ENCODE results near the gene FAM53C.

Gene FAM53C

GRCh38 chr5:138351056-138351455 is 13.0 kb downstream of the FAM53C start:
- peaks cover 37% of the 10 kb centered on the region for H3K36me3 ChIP-seq (ENCODE audit: insufficient read depth, low read length)
- H2AFZ ChIP-seq (ENCODE audit: low read depth, low read length), result no peak overlapping the region
- H3K27ac ChIP-seq (ENCODE audit: low read length), result no peak overlapping the region
- peaks cover 19% of the 10 kb centered on the region; the same call in 1 of the 2 replicates for H4K20me1 ChIP-seq (ENCODE audit: insufficient read depth, low read length)
- ATAC-seq (ENCODE audit: insufficient read depth, low read depth) (no peak), DNase-seq (no peak)
- no peak overlapping the region for H3K4me2 ChIP-seq (ENCODE audit: insufficient read depth, low read length)
- H3K9me3 ChIP-seq (ENCODE audit: insufficient read depth, low read length, severe bottlenecking), result peaks cover 4% of the 10 kb centered on the region
- no peak overlapping the region for H3K9ac ChIP-seq (ENCODE audit: low read depth, low read length)
- TF ChIP-seq, protein P1, sequence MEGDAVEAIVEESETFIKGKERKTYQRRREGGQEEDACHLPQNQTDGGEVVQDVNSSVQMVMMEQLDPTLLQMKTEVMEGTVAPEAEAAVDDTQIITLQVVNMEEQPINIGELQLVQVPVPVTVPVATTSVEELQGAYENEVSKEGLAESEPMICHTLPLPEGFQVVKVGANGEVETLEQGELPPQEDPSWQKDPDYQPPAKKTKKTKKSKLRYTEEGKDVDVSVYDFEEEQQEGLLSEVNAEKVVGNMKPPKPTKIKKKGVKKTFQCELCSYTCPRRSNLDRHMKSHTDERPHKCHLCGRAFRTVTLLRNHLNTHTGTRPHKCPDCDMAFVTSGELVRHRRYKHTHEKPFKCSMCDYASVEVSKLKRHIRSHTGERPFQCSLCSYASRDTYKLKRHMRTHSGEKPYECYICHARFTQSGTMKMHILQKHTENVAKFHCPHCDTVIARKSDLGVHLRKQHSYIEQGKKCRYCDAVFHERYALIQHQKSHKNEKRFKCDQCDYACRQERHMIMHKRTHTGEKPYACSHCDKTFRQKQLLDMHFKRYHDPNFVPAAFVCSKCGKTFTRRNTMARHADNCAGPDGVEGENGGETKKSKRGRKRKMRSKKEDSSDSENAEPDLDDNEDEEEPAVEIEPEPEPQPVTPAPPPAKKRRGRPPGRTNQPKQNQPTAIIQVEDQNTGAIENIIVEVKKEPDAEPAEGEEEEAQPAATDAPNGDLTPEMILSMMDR (IDR thresholded peaks at IDR 0.05; ENCODE audit: borderline replicate concordance, extremely low read depth, low read length, poor library complexity, severe bottlenecking), result no peak
- no peak for TF ChIP-seq EZH2 (IDR thresholded peaks at IDR 0.05; ENCODE audit: borderline replicate concordance, low read depth, low read length, severe bottlenecking)
- H3K27me3 ChIP-seq (ENCODE audit: insufficient read depth, low read length, poor library complexity), result no peaks in the 10 kb centered on the region
- peaks cover 17% of the 10 kb centered on the region for H3K4me1 ChIP-seq (ENCODE audit: insufficient read depth, low read length)
- H3K4me3 ChIP-seq (ENCODE audit: low read depth in 1 of 2, low read length in 2 of 2), result no peak overlapping the region
- peaks cover 35% of the 10 kb centered on the region for H3K79me2 ChIP-seq (ENCODE audit: insufficient read depth, low read length)

- H3K4me2 ChIP-seq (ENCODE audit: insufficient read depth, low read length), result no peak overlapping the region
- no peak overlapping the region for H2AFZ ChIP-seq (ENCODE audit: low read depth, low read length)
- no peaks in the 10 kb centered on the region for H3K27me3 ChIP-seq (ENCODE audit: insufficient read depth, low read length, poor library complexity)
- DNase-seq (no peak), ATAC-seq (ENCODE audit: insufficient read depth, low read depth) (no peak)
- no peak overlapping the region for H3K27ac ChIP-seq (ENCODE audit: low read length)
- peaks cover 40% of the 10 kb centered on the region for H3K79me2 ChIP-seq (ENCODE audit: insufficient read depth, low read length)
- H3K36me3 ChIP-seq (ENCODE audit: insufficient read depth, low read length), result peaks cover 34% of the 10 kb centered on the region
- peaks cover 17% of the 10 kb centered on the region for H3K4me1 ChIP-seq (ENCODE audit: insufficient read depth, low read length)
- no peak overlapping the region for H3K9ac ChIP-seq (ENCODE audit: low read depth, low read length)
- H3K9me3 ChIP-seq (ENCODE audit: insufficient read depth, low read length, severe bottlenecking), result peaks cover 4% of the 10 kb centered on the region
- H3K4me3 ChIP-seq (ENCODE audit: low read depth in 1 of 2, low read length in 2 of 2), result no peak overlapping the region
- TF ChIP-seq, protein P1 (IDR thresholded peaks at IDR 0.05; ENCODE audit: borderline replicate concordance, extremely low read depth, low read length, poor library complexity, severe bottlenecking), result no peak
- no peak for TF ChIP-seq EZH2 (IDR thresholded peaks at IDR 0.05; ENCODE audit: borderline replicate concordance, low read depth, low read length, severe bottlenecking)
- H4K20me1 ChIP-seq (ENCODE audit: insufficient read depth, low read length), result peaks cover 19% of the 10 kb centered on the region; the same call in 1 of the 2 replicates
Measured at GRCh38 chr5:138351517-138351916, 13.5 kb downstream of the FAM53C start.

DNA sequence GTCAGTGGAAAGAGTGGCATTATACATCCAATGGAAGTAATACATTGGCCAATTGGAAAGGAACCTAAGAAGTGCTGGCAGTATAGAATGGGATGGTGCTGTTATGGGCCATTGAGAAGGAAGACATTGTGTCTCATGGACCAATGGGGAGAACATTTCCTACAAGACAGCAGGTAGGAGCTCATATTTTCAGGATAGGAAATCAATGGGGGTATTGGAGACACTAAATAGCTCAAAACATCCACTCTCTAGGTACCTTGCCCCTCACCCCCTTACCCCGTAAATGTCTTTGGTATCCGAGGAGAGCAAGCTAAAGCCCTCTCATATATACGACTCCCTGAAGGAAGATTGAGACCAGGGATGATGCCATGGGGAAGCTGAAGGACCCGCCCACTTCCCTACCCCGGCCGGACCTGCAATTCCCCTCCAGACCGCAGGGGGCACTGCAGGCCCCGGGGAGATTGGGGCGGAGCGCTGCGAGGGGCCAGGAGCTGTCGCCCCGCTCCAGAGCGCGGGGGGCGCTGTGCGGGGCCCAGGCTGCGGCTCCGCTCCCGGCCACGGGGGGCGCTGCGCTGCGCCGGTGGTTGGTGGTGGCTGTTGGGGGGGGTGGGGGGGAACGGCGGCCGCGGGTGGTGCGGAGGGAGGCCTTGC is 14.1 kb downstream of the FAM53C start, which contains the start of gene KDM3B:
KDM3B (plus strand) TSS at position 615 of the 651 bp plus-strand sequence. CDS start 111 bp downstream, outside the sequence.
- Histone ChIP-seq H3K4me1 (ENCODE audit: insufficient read depth, low read length) (peaks cover 17% of the 10 kb centered on the region), H3K27ac (ENCODE audit: low read length) (peak within 1 kb of the TSS; percentile 89), H4K20me1 (ENCODE audit: insufficient read depth, low read length) (peaks cover 24% of the 10 kb centered on the region; the same call in 1 of the 2 replicates), H3K27me3 (ENCODE audit: insufficient read depth, low read length, poor library complexity) (no peaks in the 10 kb centered on the region), H2AFZ (ENCODE audit: low read depth, low read length) (peak within 1 kb of the TSS; percentile 74), H3K36me3 (ENCODE audit: insufficient read depth, low read length) (peaks cover 29% of the 10 kb centered on the region), H3K9ac (ENCODE audit: low read depth, low read length) (peak within 1 kb of the TSS; percentile 93), H3K4me2 (ENCODE audit: insufficient read depth, low read length) (peak within 1 kb of the TSS; percentile 72), H3K79me2 (ENCODE audit: insufficient read depth, low read length) (peaks cover 46% of the 10 kb centered on the region), H3K4me3 (ENCODE audit: low read depth in 1 of 2, low read length in 2 of 2) (peak within 1 kb of the TSS; percentile 88 to 96), H3K9me3 (ENCODE audit: insufficient read depth, low read length, severe bottlenecking) (peaks cover 4% of the 10 kb centered on the region)
- peak; percentile 78 for ATAC-seq (ENCODE audit: insufficient read depth, low read depth)
- peak; percentile 91 for DNase-seq
- no peak for TF ChIP-seq EZH2 (IDR thresholded peaks at IDR 0.05; ENCODE audit: borderline replicate concordance, low read depth, low read length, severe bottlenecking)
- TF ChIP-seq, protein P1 (IDR thresholded peaks at IDR 0.05; ENCODE audit: borderline replicate concordance, extremely low read depth, low read length, poor library complexity, severe bottlenecking), result peak; percentile 99
